RWPE2 (cell line): ENCODE data around the gene ZNF598.
"Not testable (repeated sequence)": the region's sequence is repeated elsewhere in the genome, so short reads cannot be mapped to it uniquely, and the experiment has no call there.

Source experiments
- ATAC-seq: fragments of 200-7000 bp; cut with Tn5 transposase; 3 replicates; pipeline ENCODE4 v1.9.1; 2021; ENCODE audit warnings: low read depth
- DNase-seq: peaks from one replicate; pipeline ENCODE4 v3.0.0-alpha.2; 2020; ENCODE audit warnings: low spot score
- H3K27ac ChIP-seq: fragments of 450-650 bp; 2 replicates; pipeline ENCODE4 v1.5.1; 2017; ENCODE audit warnings: mild to moderate bottlenecking; ENCODE audit not compliant: poor library complexity, severe bottlenecking
- H3K27me3 ChIP-seq: fragments of 250-450 bp; sonication (Bioruptor Pico); 2 replicates; pipeline ENCODE4 v1.5.1; 2021; ENCODE audit warnings: mild to moderate bottlenecking, moderate library complexity; ENCODE audit not compliant: insufficient read depth, poor library complexity, severe bottlenecking
- H3K36me3 ChIP-seq: fragments of 250-450 bp; sonication (Bioruptor Pico); 2 replicates; pipeline ENCODE4 v1.5.1; 2020; ENCODE audit warnings: low read depth, mild to moderate bottlenecking, moderate library complexity
- H3K4me1 ChIP-seq: fragments of 250-450 bp; sonication (Bioruptor Pico); 2 replicates; pipeline ENCODE4 v1.5.1; 2021; ENCODE audit warnings: mild to moderate bottlenecking, moderate library complexity; ENCODE audit not compliant: insufficient read depth, poor library complexity, severe bottlenecking
- H3K4me3 ChIP-seq: fragments of 250-450 bp; sonication (Bioruptor Pico); 2 replicates; pipeline ENCODE4 v1.5.1; 2021; ENCODE audit warnings: mild to moderate bottlenecking, moderate library complexity; ENCODE audit not compliant: severe bottlenecking
- H3K9me3 ChIP-seq: fragments of 250-450 bp; sonication (Bioruptor Pico); 2 replicates; pipeline ENCODE4 v1.5.1; 2021; ENCODE audit warnings: mild to moderate bottlenecking, moderate library complexity; ENCODE audit not compliant: severe bottlenecking
- TF ChIP-seq, protein P1 (sequence below): fragments of 450-650 bp; IDR thresholded peaks from one replicate; pipeline ENCODE4 v1.5.1; 2017; ENCODE audit warnings: mild to moderate bottlenecking, moderate library complexity; ENCODE audit not compliant: poor library complexity, severe bottlenecking

The ZNF598 gene

GRCh38 chr16:2037115-2037514 lies 27.5 kb upstream of the ZNF598 start:
- no peaks in the 10 kb centered on the region for H3K27me3 ChIP-seq
- no peak overlapping the region for H3K27ac ChIP-seq
- TF ChIP-seq, protein P1, sequence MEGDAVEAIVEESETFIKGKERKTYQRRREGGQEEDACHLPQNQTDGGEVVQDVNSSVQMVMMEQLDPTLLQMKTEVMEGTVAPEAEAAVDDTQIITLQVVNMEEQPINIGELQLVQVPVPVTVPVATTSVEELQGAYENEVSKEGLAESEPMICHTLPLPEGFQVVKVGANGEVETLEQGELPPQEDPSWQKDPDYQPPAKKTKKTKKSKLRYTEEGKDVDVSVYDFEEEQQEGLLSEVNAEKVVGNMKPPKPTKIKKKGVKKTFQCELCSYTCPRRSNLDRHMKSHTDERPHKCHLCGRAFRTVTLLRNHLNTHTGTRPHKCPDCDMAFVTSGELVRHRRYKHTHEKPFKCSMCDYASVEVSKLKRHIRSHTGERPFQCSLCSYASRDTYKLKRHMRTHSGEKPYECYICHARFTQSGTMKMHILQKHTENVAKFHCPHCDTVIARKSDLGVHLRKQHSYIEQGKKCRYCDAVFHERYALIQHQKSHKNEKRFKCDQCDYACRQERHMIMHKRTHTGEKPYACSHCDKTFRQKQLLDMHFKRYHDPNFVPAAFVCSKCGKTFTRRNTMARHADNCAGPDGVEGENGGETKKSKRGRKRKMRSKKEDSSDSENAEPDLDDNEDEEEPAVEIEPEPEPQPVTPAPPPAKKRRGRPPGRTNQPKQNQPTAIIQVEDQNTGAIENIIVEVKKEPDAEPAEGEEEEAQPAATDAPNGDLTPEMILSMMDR, result no peak
- H3K4me3 ChIP-seq, result no peak overlapping the region
- ATAC-seq (no peak), DNase-seq (no peak)
- H3K36me3 ChIP-seq, result no peaks in the 10 kb centered on the region
- H3K9me3 ChIP-seq, result no peaks in the 10 kb centered on the region
- H3K4me1 ChIP-seq, result peaks cover 17% of the 10 kb centered on the region

- H3K27ac ChIP-seq, result peak overlapping the region; percentile 21
- peaks cover 13% of the 10 kb centered on the region for H3K4me1 ChIP-seq
- TF ChIP-seq, protein P1, result no peak
- H3K36me3 ChIP-seq, result no peaks in the 10 kb centered on the region
- ATAC-seq (no peak), DNase-seq (peak; percentile 73)
- H3K27me3 ChIP-seq, result no peaks in the 10 kb centered on the region
- no peaks in the 10 kb centered on the region for H3K9me3 ChIP-seq
- H3K4me3 ChIP-seq, result no peak overlapping the region
Measured at GRCh38 chr16:2036200-2036966, 26.8 kb upstream of the ZNF598 start.

DNA sequence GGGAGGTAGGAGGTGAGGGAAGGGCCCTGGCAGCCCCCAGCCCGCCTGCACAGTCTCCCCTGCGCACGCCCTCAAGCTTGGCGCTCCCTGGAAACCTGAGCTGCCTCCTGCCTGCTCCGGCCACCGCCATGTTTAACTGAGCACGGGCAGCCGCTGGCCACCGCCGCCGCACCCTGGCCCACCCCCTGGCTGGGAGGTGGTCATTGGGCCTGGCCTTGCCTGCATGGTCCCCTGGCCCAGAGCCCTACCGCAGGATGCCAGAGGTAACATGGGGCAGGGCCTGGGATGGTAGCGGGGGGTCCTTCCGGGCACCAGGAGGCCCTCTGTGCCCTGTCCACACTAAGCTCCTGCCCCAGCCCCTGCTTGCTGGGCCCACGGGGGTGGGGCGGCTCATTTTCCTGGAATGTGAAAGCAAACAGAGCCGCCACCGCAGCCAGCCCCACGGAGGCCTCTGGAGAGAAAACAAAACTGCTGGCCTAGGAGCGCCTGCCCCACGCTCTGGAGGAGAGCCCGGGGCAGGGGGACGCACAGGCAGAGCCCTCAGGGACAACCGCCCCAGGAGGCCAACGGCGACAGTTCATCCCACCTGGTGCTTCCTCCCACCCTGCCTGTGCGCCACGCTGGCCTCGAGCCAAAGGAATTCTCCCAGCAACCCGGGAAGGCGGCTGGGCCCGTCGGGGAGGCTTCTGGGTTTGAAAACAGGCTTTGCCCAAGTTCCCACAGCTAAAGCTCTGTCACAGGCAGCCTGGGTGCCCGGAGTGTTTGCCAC lies 26.0 kb upstream of the ZNF598 start:
- DNase-seq (peak; percentile 62), ATAC-seq (peak; percentile 26)
- Histone ChIP-seq H3K27me3 (no peaks in the 10 kb centered on the region), H3K36me3 (no peaks in the 10 kb centered on the region), H3K27ac (peak overlapping the region; percentile 21), H3K4me3 (no peak overlapping the region), H3K9me3 (no peaks in the 10 kb centered on the region), H3K4me1 (peaks cover 9% of the 10 kb centered on the region)
- TF ChIP-seq, protein P1, result no peak

- H3K36me3 ChIP-seq, result no peaks in the 10 kb centered on the region
Measured at GRCh38 chr16:2034696-2035430, 25.2 kb upstream of the ZNF598 start.

DNA sequence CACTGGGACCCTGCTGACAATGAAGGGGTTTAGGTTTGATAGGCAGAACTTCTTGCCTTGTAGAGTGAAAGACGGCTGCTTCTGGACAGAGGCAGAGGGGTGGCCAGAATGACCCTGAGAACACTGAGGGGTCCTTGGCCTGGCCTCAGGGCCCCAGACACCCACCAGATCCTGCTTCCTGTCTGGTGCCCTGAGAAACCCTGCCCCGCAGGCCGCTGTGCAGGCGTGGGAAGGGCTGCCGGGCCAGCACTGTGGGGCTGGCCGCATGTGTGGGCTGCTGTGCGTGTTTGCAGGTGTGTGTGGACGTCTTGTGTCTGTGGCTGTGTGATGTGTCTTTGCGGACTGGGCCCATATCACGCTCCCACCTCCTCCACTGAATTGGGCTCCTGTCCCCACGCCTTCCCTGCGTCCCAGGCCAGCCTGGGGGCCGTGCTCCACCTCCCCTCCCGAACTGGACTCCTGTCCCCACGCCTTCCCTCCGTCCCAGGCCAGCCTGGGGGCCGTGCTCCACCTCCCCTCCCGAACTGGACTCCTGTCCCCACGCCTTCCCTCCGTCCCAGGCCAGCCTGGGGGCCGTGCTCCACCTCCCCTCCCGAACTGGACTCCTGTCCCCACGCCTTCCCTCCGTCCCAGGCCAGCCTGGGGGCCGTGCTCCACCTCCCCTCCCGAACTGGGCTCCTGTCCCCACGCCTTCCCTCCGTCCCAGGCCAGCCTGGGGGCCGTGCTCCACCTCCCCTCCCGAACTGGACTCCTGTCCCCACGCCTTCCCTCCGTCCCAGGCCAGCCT lies 24.5 kb upstream of the ZNF598 start:
- H3K9me3 ChIP-seq, H3K4me3 ChIP-seq, H3K36me3 ChIP-seq, ATAC-seq, H3K4me1 ChIP-seq, H3K27me3 ChIP-seq, DNase-seq: not testable (repeated sequence)
- H3K27ac ChIP-seq, result peak overlapping the region; percentile 15

More at GRCh38 chr16:2034696-2035430, 25.2 kb upstream of the ZNF598 start:
- ATAC-seq, result no peak
- Histone ChIP-seq H3K9me3 (no peaks in the 10 kb centered on the region), H3K27me3 (no peaks in the 10 kb centered on the region), H3K27ac (peak overlapping the region; percentile 21), H3K4me3 (no peak overlapping the region), H3K4me1 (peaks cover 9% of the 10 kb centered on the region)
- TF ChIP-seq, protein P1, result no peak
- no peak for DNase-seq
